Kasumi-1 (cell line): ENCODE measurements around the gene ARHGEF18.
A peak's percentile ranks its signal among the peaks of the same experiment; 100 is the strongest.

Experiments used
- DNase-seq, 2 experiments: peaks; one replicate each; lab custom pipeline; 2025; lab: John Stamatoyannopoulos, UW

ARHGEF18 gene

DNA sequence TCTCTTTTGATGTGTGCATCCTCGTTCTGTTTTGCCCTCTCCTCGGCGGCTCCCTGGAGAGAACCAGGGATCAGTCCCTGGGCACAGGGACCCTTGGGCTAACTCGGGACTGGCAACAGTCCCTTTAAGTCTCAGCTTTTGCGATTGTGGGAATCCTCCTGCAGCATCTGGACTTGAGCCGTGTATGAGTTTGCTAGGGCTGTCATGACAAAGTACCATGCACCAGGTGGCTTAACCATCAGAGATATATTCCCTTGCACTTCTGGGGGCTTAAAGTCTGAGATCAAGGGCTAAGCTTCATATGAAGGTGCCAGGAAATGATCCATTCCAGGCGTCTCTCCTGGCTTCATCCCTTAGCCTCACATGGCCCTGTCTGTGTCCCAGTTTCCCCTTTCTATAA lies 34.5 kb downstream of the ARHGEF18 start:
- no peak for DNase-seq

DNA sequence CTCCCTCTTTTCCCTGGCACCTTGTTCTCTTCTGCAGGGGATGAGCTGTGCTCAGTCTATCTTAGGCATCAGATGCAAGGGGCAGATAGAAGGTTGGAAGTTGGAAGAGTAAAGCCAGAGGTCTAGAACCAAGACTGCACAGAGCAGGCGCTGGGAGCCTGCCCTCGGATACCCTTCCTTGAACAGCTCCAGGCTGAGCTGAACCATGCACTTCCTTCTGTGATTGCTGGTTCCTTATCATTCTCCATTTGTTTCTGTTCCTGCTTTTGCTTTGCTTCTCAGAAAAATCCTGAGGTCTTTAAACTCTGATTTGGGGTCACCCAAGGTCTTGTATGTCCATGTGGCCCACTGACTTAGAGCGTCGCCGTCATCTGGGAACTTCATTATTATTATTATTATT lies 36.3 kb downstream of the ARHGEF18 start:
- no peak for DNase-seq

DNA sequence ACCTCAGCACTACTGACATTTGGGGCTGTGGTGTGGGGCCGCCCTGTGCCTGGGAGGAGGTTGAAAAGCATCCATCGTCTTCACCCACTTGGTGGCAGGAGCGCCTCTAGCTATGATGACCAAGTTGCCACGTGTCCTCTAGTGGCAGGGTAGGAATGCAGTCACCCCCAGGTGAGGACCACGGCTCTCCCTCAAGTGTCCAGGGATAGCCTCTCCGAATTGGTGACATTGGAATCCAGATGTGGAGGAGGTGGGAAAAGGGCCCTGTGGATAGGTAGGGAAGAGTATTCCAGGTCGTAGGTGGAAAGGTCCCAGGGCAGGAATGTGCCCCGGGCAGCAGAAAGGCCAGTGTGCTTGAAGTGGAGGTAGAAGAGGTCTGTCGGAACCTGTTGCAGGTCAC lies 37.6 kb downstream of the ARHGEF18 start:
- no peak for DNase-seq

- DNase-seq = no peak
Observed at GRCh38 chr19:7386769-7387168, 38.0 kb downstream of the ARHGEF18 start.

DNA sequence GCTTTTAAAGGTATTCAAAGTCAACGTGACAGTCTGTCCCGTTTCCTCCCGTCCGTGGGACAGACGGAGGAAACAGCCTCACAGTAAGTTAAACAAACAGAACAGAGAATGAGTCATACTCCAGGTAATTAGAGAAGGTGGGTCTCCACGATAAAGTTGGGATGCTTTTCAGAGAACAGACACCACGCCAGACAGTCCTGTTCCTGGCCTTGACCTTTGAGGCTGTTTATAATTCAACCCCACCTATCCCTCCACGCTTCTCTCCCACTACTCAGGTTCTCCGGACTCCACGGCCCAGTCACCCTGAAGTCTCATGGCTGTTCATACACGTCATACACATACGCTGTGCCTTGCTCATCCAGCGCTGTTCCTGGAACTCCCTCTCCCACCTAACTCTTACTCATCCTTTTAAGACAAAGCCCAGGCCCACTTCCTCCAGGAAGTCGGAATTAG lies 42.5 kb downstream of the ARHGEF18 start:
- no peak for DNase-seq

GRCh38 chr19:7393459-7393858 lies 44.7 kb downstream of the ARHGEF18 start:
- DNase-seq = no peak

DNA sequence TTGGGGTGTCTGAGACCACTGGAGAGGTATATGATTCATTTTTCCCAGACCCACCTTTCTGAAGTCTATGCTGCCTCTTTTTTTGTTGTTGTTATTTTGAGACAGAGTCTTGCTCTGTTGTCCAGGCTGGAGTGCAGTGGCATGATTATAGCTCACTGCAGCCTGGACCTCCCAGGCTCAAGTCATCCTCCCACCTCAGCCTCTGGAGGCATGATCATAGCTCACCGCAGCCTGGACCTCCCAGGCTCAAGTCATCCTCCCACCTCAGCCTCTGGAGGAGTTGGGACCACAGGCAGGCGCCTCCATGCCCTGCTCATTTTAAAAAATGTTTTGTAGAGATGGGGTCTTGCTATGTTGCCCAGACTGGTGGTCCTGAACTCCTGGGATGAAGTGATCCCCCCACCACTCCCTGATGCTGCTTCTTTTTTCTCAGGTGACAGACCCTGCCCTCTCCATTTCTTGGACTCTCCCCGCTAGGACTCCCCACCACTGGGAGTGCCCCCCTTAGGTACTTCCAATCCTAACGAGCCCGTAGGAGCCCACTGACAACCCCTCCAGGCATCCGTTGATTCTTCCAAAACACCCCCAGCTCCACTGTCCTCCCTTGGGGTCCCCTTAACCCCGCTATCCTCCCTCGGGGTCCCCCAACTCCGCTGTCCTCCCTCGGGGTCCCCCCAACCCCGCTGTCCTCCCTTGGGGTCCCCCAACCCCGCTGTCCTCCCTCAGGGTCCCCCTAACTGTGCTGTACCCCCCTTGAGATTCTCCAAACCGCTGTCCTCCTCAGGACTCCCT lies 45.4 kb downstream of the ARHGEF18 start:
- no peak for DNase-seq

- peak; percentile 72 to 77 for DNase-seq
Observed at GRCh38 chr19:7394731-7395359, 46.1 kb downstream of the ARHGEF18 start.

DNA sequence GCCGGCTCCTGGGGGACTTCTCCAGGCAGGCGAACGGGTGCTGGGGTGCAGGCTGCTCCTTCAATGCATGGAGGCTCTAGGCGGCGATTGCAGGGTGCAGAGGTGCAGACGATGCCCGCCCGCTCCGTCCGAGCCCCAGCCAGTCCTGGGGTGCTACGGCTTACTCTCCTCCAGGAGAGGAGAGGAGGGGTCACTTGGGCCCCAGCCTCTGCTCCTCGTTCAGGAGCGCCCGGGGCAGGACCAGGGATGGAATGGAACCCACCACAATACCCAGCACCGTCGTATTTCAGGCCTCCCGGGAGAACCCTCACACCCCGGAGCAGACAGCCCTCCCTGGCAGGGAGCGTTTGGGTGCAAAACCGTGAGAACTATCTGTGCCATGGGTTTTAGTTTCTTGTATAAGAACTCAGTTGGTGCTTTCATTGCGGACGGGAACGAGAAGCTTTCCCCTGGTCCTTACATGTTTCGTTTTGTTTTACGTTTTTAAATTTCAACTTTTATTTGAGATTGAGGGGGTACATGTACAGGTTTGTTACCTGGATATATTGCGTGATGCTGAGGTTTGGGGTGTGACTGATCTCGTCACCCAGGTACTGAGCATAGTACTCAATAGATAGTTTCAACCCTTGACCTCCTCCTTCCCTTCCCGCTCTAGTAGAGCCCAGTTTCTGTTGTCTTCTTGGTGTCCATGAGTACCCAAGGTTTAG lies 46.8 kb downstream of the ARHGEF18 start:
- DNase-seq = no peak

DNA sequence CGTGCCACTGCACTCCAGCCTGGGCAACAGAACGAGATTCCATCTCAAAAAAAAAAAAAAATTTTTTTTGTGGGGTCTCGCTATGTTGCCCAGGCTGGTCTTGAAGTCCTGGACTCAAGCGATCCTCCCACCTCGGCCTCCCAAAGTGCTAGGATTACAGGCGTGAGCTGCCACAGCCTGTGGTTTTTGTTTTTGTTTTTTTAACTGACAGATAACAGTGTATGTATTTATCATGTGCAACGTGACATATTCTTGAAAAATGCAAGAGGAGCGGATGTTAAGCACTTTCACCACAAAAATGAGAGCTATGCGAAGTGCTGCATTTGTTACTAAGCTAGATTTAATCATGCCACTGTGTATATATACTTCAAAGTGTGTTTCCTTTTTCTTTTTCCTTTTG lies 49.0 kb downstream of the ARHGEF18 start:
- DNase-seq = no peak
